ENCODE data around the gene KIAA1210.
"Not testable (repeated sequence)": the region's sequence is repeated elsewhere in the genome, so short reads cannot be mapped to it uniquely, and the experiment has no call there.

KIAA1210 gene

GRCh38 chrX:119041175-119041574, 86.4 kb downstream of the KIAA1210 start:
- DNase-seq (ENCODE audit: low read depth), result peak; percentile 25
- no peak overlapping the region for H3K4me3 ChIP-seq (ENCODE audit: control insufficient read depth, low read depth, low read length)
- no peak for TF ChIP-seq CTCF (IDR thresholded peaks at IDR 0.05; ENCODE audit: control insufficient read depth, insufficient read depth, low read depth, low read length, missing control alignments)

GRCh38 chrX:119040432-119040831, 87.2 kb downstream of the KIAA1210 start:
- TF ChIP-seq CTCF (IDR thresholded peaks at IDR 0.05; ENCODE audit: control insufficient read depth, insufficient read depth, low read depth, low read length, missing control alignments), result no peak
- no peak for DNase-seq (ENCODE audit: low read depth)
- H3K4me3 ChIP-seq (ENCODE audit: control insufficient read depth, low read depth, low read length), result no peak overlapping the region

GRCh38 chrX:119036107-119037029, 91.2 kb downstream of the KIAA1210 start:
- TF ChIP-seq CTCF (IDR thresholded peaks at IDR 0.05; ENCODE audit: control insufficient read depth, insufficient read depth, low read depth, low read length, missing control alignments), result no peak
- no peak for DNase-seq (ENCODE audit: low read depth)
- no peak overlapping the region for H3K4me3 ChIP-seq (ENCODE audit: control insufficient read depth, low read depth, low read length)

- DNase-seq (ENCODE audit: low read depth), result no peak
- TF ChIP-seq CTCF (IDR thresholded peaks at IDR 0.05; ENCODE audit: control insufficient read depth, insufficient read depth, low read depth, low read length, missing control alignments), result no peak
- no peak overlapping the region for H3K4me3 ChIP-seq (ENCODE audit: control insufficient read depth, low read depth, low read length)
These were observed 96.6 kb downstream of the KIAA1210 start for GRCh38 chrX:119030990-119031389.

GRCh38 chrX:119029656-119030055, 98.0 kb downstream of the KIAA1210 start:
- not testable (repeated sequence) for DNase-seq (ENCODE audit: low read depth); H3K4me3 ChIP-seq (ENCODE audit: control insufficient read depth, low read depth, low read length)

GRCh38 chrX:119028733-119029330, 98.8 kb downstream of the KIAA1210 start:
- no peak for TF ChIP-seq CTCF (IDR thresholded peaks at IDR 0.05; ENCODE audit: control insufficient read depth, insufficient read depth, low read depth, low read length, missing control alignments)
- H3K4me3 ChIP-seq (ENCODE audit: control insufficient read depth, low read depth, low read length), result no peak overlapping the region
- DNase-seq (ENCODE audit: low read depth), result no peak

All from AG09309 (cell line).